ENCODE results near the gene CSMD2.

Gene CSMD2

DNA sequence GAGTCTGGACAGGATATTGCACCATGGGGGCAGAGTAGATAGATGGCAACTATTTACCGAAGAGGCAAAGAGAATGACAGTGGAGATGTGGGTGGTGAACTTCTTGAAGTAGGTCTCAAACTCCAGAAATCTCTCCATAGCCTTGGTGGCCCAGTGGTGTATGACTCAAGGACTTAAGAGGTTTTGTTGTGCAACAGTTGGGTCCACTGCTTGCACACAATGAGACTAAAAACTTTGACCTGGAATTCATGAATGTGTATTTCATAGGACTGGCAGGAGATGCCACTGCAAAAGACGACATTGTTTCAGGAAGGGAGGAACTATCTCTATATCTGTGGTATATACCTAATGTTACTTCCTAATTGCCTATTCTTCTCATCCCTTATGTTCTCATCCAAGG is 616.7 kb downstream of the CSMD2 start:
- H3K4me3 ChIP-seq (ENCODE audit: low read length), result no peak overlapping the region
- H3K9me2 ChIP-seq (replicated peaks; ENCODE audit: insufficient read depth, low read length), result no peaks in the 10 kb centered on the region
- H3K79me2 ChIP-seq (ENCODE audit: low read length), result no peaks in the 10 kb centered on the region
- H3K36me3 ChIP-seq (replicated peaks; ENCODE audit: insufficient read depth, low read length), result no peaks in the 10 kb centered on the region
- no peaks in the 10 kb centered on the region for H3K9me3 ChIP-seq (replicated peaks; ENCODE audit: insufficient read depth, low read length)
- no peak overlapping the region for H3K4me2 ChIP-seq (ENCODE audit: low read depth, low read length)
- H3K4me1 ChIP-seq (ENCODE audit: low read length), result no peaks in the 10 kb centered on the region
- H2AFZ ChIP-seq (ENCODE audit: low read length), result no peak overlapping the region
- H3F3A ChIP-seq (ENCODE audit: insufficient read depth, low read length), result no peaks in the 10 kb centered on the region
- H3K27me3 ChIP-seq (replicated peaks; ENCODE audit: insufficient read depth, low read length), result peaks cover 38% of the 10 kb centered on the region
- H3K27ac ChIP-seq (ENCODE audit: low read length), result no peak overlapping the region
- DNase-seq, result no peak
- H3K9ac ChIP-seq (ENCODE audit: low read length), result no peak overlapping the region
- H4K20me1 ChIP-seq (ENCODE audit: insufficient read depth, low read length), result no peaks in the 10 kb centered on the region
- TF ChIP-seq, protein P1, sequence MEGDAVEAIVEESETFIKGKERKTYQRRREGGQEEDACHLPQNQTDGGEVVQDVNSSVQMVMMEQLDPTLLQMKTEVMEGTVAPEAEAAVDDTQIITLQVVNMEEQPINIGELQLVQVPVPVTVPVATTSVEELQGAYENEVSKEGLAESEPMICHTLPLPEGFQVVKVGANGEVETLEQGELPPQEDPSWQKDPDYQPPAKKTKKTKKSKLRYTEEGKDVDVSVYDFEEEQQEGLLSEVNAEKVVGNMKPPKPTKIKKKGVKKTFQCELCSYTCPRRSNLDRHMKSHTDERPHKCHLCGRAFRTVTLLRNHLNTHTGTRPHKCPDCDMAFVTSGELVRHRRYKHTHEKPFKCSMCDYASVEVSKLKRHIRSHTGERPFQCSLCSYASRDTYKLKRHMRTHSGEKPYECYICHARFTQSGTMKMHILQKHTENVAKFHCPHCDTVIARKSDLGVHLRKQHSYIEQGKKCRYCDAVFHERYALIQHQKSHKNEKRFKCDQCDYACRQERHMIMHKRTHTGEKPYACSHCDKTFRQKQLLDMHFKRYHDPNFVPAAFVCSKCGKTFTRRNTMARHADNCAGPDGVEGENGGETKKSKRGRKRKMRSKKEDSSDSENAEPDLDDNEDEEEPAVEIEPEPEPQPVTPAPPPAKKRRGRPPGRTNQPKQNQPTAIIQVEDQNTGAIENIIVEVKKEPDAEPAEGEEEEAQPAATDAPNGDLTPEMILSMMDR (IDR thresholded peaks at IDR 0.05; ENCODE audit: low read length), result no peak
- TF ChIP-seq EZH2 (optimal IDR thresholded peaks at IDR 0.05; ENCODE audit: low read depth, low read length) (no peak), EZH2phosphoT487 (IDR thresholded peaks at IDR 0.05; ENCODE audit: low read length) (no peak)

DNA sequence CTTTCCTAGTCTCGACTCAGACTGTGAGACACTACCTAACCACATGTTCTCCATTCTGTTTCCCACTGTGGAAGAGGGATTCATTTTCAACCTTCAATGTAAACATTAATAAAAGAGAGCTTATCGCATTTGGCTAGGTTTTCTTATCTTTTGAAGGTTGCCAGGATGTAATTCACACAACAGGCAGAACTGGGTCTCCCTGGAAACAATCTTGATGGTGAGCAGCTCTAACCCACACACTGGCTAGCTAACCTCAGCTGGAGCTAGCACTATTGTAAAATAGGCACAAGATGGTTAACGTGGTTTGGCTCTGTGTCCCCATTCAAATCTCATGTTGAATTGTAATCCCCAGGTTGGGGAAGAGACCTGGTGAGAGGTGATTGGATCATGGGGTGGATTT is 617.5 kb downstream of the CSMD2 start:
- Histone ChIP-seq H3K9ac (ENCODE audit: low read length) (no peak overlapping the region), H3K9me3 (replicated peaks; ENCODE audit: insufficient read depth, low read length) (no peaks in the 10 kb centered on the region), H3K79me2 (ENCODE audit: low read length) (no peaks in the 10 kb centered on the region), H3K9me2 (replicated peaks; ENCODE audit: insufficient read depth, low read length) (no peaks in the 10 kb centered on the region), H3K27me3 (replicated peaks; ENCODE audit: insufficient read depth, low read length) (peaks cover 46% of the 10 kb centered on the region), H3F3A (ENCODE audit: insufficient read depth, low read length) (no peaks in the 10 kb centered on the region), H3K27ac (ENCODE audit: low read length) (no peak overlapping the region), H3K4me3 (ENCODE audit: low read length) (no peak overlapping the region), H3K36me3 (replicated peaks; ENCODE audit: insufficient read depth, low read length) (no peaks in the 10 kb centered on the region), H2AFZ (ENCODE audit: low read length) (no peak overlapping the region), H4K20me1 (ENCODE audit: insufficient read depth, low read length) (no peaks in the 10 kb centered on the region), H3K4me1 (ENCODE audit: low read length) (no peaks in the 10 kb centered on the region), H3K4me2 (ENCODE audit: low read depth, low read length) (no peak overlapping the region)
- DNase-seq, result no peak
- TF ChIP-seq, protein P1 (IDR thresholded peaks at IDR 0.05; ENCODE audit: low read length), result no peak
- no peak for TF ChIP-seq EZH2phosphoT487 (IDR thresholded peaks at IDR 0.05; ENCODE audit: low read length)
- TF ChIP-seq EZH2 (optimal IDR thresholded peaks at IDR 0.05; ENCODE audit: low read depth, low read length), result no peak

DNA sequence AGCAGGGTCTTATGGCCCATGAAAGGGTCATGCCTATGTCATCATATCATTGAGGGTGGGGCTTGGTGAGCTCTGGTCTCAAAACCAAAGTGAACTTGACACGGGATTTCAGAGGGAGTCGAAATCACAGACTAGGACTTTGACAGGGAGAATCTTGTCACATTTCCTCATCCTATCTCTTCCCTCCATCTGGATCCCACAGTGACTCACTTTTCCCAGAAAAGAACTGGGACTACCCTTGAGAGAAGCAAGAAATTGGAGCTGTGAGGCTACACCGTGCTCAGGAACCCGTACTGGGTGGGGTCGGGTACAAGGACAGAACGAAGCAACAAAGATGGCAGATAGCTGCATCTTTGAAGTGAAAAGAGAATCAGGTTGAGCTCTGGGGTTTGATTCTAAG is 623.1 kb downstream of the CSMD2 start:
- Histone ChIP-seq H3K27me3 (replicated peaks; ENCODE audit: insufficient read depth, low read length) (peaks cover 51% of the 10 kb centered on the region), H3K36me3 (replicated peaks; ENCODE audit: insufficient read depth, low read length) (no peaks in the 10 kb centered on the region), H3F3A (ENCODE audit: insufficient read depth, low read length) (no peaks in the 10 kb centered on the region)

More for the DNA sequence above, 623.1 kb downstream of the CSMD2 start:
- no peak for DNase-seq
- no peaks in the 10 kb centered on the region for H3K9me2 ChIP-seq (replicated peaks; ENCODE audit: insufficient read depth, low read length)
- H2AFZ ChIP-seq (ENCODE audit: low read length), result no peak overlapping the region
- TF ChIP-seq EZH2 (optimal IDR thresholded peaks at IDR 0.05; ENCODE audit: low read depth, low read length) (no peak), EZH2phosphoT487 (IDR thresholded peaks at IDR 0.05; ENCODE audit: low read length) (no peak)
- TF ChIP-seq, protein P1 (IDR thresholded peaks at IDR 0.05; ENCODE audit: low read length), result no peak
- H3K9ac ChIP-seq (ENCODE audit: low read length), result no peak overlapping the region
- H3K4me1 ChIP-seq (ENCODE audit: low read length), result no peaks in the 10 kb centered on the region
- no peak overlapping the region for H3K4me3 ChIP-seq (ENCODE audit: low read length)
- no peaks in the 10 kb centered on the region for H3K9me3 ChIP-seq (replicated peaks; ENCODE audit: insufficient read depth, low read length)
- H3K79me2 ChIP-seq (ENCODE audit: low read length), result no peaks in the 10 kb centered on the region
- no peak overlapping the region for H3K4me2 ChIP-seq (ENCODE audit: low read depth, low read length)
- no peak overlapping the region for H3K27ac ChIP-seq (ENCODE audit: low read length)
- H4K20me1 ChIP-seq (ENCODE audit: insufficient read depth, low read length), result no peaks in the 10 kb centered on the region

Measured in MM.1S (cell line).